ENCODE results near the gene OGFR.

OGFR gene

GRCh38 chr20:62770111-62770910, 34.3 kb upstream of the OGFR start:
- no peak for DNase-seq

DNA sequence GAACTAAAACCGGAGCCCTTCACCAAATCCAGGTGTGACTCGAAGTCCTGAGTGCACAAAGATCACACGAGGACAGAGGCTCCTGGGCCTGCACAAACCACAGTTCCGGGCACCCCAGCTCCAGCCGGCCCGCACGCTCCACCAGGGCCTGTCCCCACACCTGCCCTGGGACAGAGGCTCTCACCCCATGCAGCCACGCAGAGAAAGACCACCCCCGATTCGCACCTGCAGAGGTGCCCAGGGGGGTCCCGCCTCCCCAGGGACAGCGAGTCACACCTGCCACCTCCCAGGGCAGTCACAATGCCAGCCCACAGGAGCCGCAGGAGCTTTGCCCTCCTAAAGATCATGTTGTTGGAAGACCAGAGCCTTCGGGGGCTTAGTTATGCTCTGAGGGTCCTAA, 33.7 kb upstream of the OGFR start:
- no peak for DNase-seq

GRCh38 chr20:62771396-62772102, 33.1 kb upstream of the OGFR start:
- no peak for DNase-seq

- no peak for DNase-seq
Observed at GRCh38 chr20:62772103-62772611, 32.5 kb upstream of the OGFR start.

DNA sequence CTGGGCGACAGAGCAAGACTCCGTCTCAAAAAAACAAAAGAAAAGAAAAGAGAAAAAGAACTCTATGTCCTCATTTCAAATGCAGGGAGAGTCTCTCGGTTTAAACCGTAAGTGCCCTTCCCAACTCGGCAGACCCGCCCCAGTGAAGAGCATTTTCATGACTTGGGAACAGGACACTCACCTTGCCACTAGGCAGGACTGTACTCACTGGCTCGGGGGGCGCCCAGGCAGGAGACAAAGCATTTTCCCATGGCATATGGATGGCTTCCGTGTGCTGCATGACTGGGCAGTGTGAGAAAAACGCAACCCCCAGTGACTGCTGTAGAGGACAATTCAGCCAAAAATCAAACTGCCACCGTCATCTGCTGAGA, 32.0 kb upstream of the OGFR start:
- no peak for DNase-seq

GRCh38 chr20:62772990-62773844, 31.4 kb upstream of the OGFR start:
- no peak for DNase-seq

- DNase-seq: no peak
Observed at GRCh38 chr20:62773845-62774714, 30.6 kb upstream of the OGFR start.

DNA sequence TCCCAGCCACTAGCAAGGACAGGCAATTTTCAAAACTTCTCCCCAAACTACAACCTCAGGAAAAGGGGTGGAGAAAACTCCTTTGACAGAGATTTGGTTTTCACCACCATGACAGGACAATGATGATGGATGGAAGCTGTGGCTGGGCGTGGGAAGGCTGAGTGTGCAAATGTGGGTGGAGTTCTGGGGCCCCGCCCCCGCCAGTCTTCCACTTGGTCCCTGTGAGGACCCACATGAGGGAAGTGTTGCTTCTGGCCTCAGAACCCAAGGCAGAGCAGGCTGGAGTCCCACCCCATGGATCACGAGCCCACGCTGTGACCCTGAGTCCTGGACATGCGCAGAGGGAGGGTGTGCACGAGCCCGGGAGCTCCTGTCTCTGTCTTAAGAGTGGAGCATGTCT, 29.9 kb upstream of the OGFR start:
- DNase-seq: no peak

GRCh38 chr20:62775206-62775605, 29.4 kb upstream of the OGFR start:
- no peak for DNase-seq

GRCh38 chr20:62776035-62776691, 28.5 kb upstream of the OGFR start:
- DNase-seq: no peak

- DNase-seq: no peak
Observed at GRCh38 chr20:62776692-62777527, 27.7 kb upstream of the OGFR start.

DNA sequence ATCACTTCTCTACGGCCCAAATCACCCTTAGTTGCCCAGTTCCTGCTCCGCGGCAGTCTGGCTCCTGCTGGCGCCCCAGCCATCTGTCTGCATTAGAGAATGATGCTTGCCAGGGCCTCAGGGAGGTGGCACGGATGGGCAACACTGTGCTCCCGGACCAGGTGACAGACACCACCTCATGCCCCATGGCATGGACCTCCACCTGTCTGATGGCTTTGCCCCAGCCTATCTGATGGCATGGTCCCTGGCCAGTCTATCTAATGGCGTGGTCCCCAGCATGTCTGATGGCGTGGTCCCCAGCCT, 27.2 kb upstream of the OGFR start:
- DNase-seq: no peak

GRCh38 chr20:62778058-62778457, 26.6 kb upstream of the OGFR start:
- DNase-seq: no peak

GRCh38 chr20:62778601-62779416, 25.8 kb upstream of the OGFR start:
- DNase-seq: no peak

GRCh38 chr20:62779417-62779685, 25.3 kb upstream of the OGFR start:
- DNase-seq: no peak

DNA sequence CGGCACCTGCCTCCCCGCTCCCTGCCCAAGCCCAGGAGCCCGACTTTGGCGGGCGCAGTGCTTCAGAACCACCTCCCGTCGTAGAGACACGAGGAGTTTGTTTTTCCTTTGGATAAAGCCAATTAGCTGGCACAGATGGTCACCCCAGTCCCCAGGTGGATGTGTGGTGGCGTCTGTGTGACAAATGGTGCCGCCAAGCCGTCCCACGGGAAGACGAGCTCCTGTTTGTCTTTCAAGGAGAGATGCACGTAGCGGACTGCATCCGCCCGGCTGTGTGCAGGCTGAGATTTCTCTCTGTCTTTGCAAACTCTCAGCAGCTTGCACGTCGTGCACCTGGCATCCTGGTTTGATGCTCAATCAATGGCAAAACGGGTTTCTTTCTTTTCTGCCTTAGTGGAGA, 24.4 kb upstream of the OGFR start:
- DNase-seq: no peak

DNA sequence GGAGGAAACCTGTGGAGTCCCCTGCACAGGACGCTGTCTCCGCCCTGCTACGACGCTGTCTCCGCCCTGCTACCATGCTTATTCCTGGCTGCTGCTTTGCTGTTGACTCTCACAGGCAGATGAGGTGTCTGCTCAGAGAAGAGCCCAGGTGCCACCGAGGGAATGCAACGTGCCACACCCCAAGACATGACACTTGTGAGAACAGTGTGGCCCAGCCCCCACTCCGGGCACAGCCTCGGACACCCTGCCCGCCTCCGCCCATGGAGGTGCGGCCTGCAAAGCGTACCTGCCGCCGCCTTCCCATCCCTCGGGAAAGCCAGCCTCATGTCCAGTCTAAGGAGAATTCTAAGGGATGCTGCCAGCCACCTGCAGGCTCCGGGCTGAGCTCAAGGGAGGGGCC, 23.9 kb upstream of the OGFR start:
- no peak for DNase-seq

DNA sequence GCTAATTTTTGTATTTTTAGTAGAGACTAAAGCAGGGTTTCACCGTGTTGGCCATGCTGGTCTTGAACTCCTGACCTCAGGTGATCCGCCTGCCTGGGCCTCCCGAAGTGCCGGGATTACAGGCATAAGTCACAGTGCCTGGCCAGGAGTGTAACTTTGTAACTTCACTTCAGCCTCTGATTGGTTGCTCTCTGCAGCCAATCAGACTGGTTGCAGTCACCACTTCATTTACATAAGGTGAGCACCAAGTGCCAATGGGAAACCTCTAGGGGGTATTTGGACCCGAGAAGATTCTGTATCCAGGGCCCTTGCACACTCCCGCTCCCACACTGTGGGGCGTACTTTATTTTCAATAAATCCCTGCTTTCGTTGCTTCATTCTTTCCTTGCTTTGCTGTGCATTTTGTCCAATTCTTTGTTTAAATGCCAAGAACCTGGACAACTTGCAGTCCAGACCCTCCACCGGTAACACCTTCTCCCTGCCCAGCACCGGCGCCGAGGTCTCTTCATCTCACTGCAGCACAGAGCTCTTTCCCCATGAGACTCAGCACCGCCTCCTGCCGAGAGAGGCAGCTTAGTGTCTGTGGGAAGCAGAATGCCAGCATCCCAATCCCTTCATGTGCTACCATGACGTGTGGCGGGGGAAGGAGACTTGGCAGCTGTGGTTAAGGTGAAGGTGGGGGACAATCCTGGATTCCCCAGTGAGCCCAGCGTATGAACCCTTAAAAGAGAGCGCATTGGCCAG, 22.3 kb upstream of the OGFR start:
- DNase-seq: no peak

DNA sequence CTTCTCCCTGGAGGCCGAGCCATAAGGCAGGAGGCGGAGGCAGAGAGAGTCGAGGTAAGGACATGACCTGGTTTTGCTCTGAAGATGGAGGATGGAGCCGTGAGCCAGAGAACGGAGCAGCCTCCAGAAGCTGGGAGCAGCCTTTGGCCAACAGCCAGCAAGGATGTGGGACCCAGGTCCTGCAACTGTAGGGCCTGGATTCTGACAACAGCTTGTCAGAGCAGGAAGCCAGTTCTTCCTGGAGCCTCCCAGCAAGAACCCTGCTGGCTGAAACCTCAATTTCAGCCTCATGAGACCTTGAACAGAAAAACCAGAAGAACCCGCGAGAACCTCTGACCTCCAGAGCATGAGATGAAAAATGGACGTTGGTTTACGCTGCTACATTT, 21.7 kb upstream of the OGFR start:
- no peak for DNase-seq

DNA sequence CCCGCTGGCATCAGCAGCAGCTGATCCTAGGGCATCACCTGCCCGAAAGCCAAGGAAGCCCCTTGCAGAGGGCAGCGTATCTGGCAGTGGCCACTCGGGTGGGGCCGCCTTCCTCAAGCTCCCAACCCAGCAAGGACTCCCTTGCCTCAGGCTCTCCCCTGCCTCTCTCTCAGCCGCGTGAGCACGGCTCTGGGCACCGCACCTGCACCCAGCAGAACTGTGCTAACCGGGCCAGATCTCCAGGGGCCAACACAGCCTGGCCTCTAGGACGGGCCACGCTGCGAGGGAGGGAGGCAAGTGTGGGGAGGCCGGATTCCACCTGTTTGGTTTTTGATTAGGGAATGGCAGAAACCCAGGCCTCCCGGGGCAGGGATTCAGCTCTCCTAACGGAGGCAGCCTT, 20.1 kb upstream of the OGFR start:
- DNase-seq: no peak

All from NCI-H1417 treated with DMSO at 0.1 percent for 48 hours (cell line).